Peyer's patch (tissue), 4 donors: ENCODE measurements around the gene CDYL.

Experiments used
- POLR2A ChIP-seq, 2 donors: fragments of 450-650 bp; IDR thresholded peaks; one replicate each; pipeline ENCODE4 v1.5.1; 2017; ENCODE audit warnings: antibody characterized with exemption in 2 of 2, mild to moderate bottlenecking in 2 of 2, moderate library complexity in 2 of 2
- TF ChIP-seq, protein P1 (sequence below), 6 experiments: fragments of 450-650 bp in 4 of 6; fragments of 200-600 bp in 2 of 6; sonication (generic) in 1 of 6; IDR thresholded peaks; one replicate each; pipeline ENCODE4 v1.5.1; 2017 to 2019; ENCODE audit warnings: antibody characterized with exemption in 6 of 6, mild to moderate bottlenecking in 3 of 6, moderate library complexity in 1 of 6

- TF ChIP-seq, protein P1, sequence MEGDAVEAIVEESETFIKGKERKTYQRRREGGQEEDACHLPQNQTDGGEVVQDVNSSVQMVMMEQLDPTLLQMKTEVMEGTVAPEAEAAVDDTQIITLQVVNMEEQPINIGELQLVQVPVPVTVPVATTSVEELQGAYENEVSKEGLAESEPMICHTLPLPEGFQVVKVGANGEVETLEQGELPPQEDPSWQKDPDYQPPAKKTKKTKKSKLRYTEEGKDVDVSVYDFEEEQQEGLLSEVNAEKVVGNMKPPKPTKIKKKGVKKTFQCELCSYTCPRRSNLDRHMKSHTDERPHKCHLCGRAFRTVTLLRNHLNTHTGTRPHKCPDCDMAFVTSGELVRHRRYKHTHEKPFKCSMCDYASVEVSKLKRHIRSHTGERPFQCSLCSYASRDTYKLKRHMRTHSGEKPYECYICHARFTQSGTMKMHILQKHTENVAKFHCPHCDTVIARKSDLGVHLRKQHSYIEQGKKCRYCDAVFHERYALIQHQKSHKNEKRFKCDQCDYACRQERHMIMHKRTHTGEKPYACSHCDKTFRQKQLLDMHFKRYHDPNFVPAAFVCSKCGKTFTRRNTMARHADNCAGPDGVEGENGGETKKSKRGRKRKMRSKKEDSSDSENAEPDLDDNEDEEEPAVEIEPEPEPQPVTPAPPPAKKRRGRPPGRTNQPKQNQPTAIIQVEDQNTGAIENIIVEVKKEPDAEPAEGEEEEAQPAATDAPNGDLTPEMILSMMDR (IDR thresholded peaks at IDR 0.05): no peak
- TF ChIP-seq POLR2A (IDR thresholded peaks at IDR 0.05): no peak
Measured at GRCh38 chr6:4728926-4729325, 47.3 kb upstream of the CDYL start.
